ENCODE data around the gene DISP1.

Gene DISP1

GRCh38 chr1:222784916-222785315 lies 29.9 kb upstream of the DISP1 start:
- Histone ChIP-seq H3K36me3 (ENCODE audit: control insufficient read depth, insufficient read depth, low read length) (no peaks in the 10 kb centered on the region), H3K4me3 (ENCODE audit: low read depth, low read length) (no peak overlapping the region), H3K27ac (ENCODE audit: low read depth, low read length) (no peak overlapping the region), H3K9ac (ENCODE audit: low read length) (no peak overlapping the region), H3K9me3 (ENCODE audit: control insufficient read depth, insufficient read depth, low read depth, low read length) (no peaks in the 10 kb centered on the region), H3K27me3 (ENCODE audit: control insufficient read depth, insufficient read depth, low read length) (peaks cover 12% of the 10 kb centered on the region; the same call in 1 of the 2 replicates), H3K4me1 (ENCODE audit: control insufficient read depth, insufficient read depth, low read length) (no peaks in the 10 kb centered on the region)

- no peaks in the 10 kb centered on the region for H3K36me3 ChIP-seq (ENCODE audit: control insufficient read depth, insufficient read depth, low read length)
- H3K4me3 ChIP-seq (ENCODE audit: low read depth, low read length), result no peak overlapping the region
- peaks cover 12% of the 10 kb centered on the region; the same call in 1 of the 2 replicates for H3K27me3 ChIP-seq (ENCODE audit: control insufficient read depth, insufficient read depth, low read length)
- no peak overlapping the region for H3K9ac ChIP-seq (ENCODE audit: low read length)
- no peaks in the 10 kb centered on the region for H3K9me3 ChIP-seq (ENCODE audit: control insufficient read depth, insufficient read depth, low read depth, low read length)
- no peak overlapping the region for H3K27ac ChIP-seq (ENCODE audit: low read depth, low read length)
- H3K4me1 ChIP-seq (ENCODE audit: control insufficient read depth, insufficient read depth, low read length), result no peaks in the 10 kb centered on the region
Measured at GRCh38 chr1:222785529-222785928, 29.3 kb upstream of the DISP1 start.

- Histone ChIP-seq H3K36me3 (ENCODE audit: control insufficient read depth, insufficient read depth, low read length) (no peaks in the 10 kb centered on the region), H3K4me3 (ENCODE audit: low read depth, low read length) (no peak overlapping the region), H3K4me1 (ENCODE audit: control insufficient read depth, insufficient read depth, low read length) (no peaks in the 10 kb centered on the region), H3K9ac (ENCODE audit: low read length) (no peak overlapping the region), H3K27ac (ENCODE audit: low read depth, low read length) (no peak overlapping the region), H3K27me3 (ENCODE audit: control insufficient read depth, insufficient read depth, low read length) (peaks cover 12% of the 10 kb centered on the region; the same call in 1 of the 2 replicates), H3K9me3 (ENCODE audit: control insufficient read depth, insufficient read depth, low read depth, low read length) (no peaks in the 10 kb centered on the region)
Measured at GRCh38 chr1:222786121-222786520, 28.7 kb upstream of the DISP1 start.

- H3K27me3 ChIP-seq (ENCODE audit: control insufficient read depth, insufficient read depth, low read length), result peaks cover 12% of the 10 kb centered on the region; the same call in 1 of the 2 replicates
- H3K27ac ChIP-seq (ENCODE audit: low read depth, low read length), result no peak overlapping the region
- no peak overlapping the region for H3K4me3 ChIP-seq (ENCODE audit: low read depth, low read length)
- no peaks in the 10 kb centered on the region for H3K9me3 ChIP-seq (ENCODE audit: control insufficient read depth, insufficient read depth, low read depth, low read length)
- no peaks in the 10 kb centered on the region for H3K4me1 ChIP-seq (ENCODE audit: control insufficient read depth, insufficient read depth, low read length)
- H3K9ac ChIP-seq (ENCODE audit: low read length), result no peak overlapping the region
- H3K36me3 ChIP-seq (ENCODE audit: control insufficient read depth, insufficient read depth, low read length), result no peaks in the 10 kb centered on the region
Measured at GRCh38 chr1:222787729-222788128, 27.1 kb upstream of the DISP1 start.

GRCh38 chr1:222788402-222789156 lies 26.3 kb upstream of the DISP1 start:
- no peaks in the 10 kb centered on the region for H3K36me3 ChIP-seq (ENCODE audit: control insufficient read depth, insufficient read depth, low read length)
- no peaks in the 10 kb centered on the region for H3K4me1 ChIP-seq (ENCODE audit: control insufficient read depth, insufficient read depth, low read length)
- H3K27ac ChIP-seq (ENCODE audit: low read depth, low read length), result no peak overlapping the region
- H3K9ac ChIP-seq (ENCODE audit: low read length), result no peak overlapping the region
- peaks cover 11% of the 10 kb centered on the region; the same call in 1 of the 2 replicates for H3K27me3 ChIP-seq (ENCODE audit: control insufficient read depth, insufficient read depth, low read length)
- H3K9me3 ChIP-seq (ENCODE audit: control insufficient read depth, insufficient read depth, low read depth, low read length), result no peaks in the 10 kb centered on the region
- H3K4me3 ChIP-seq (ENCODE audit: low read depth, low read length), result no peak overlapping the region

- Histone ChIP-seq H3K36me3 (ENCODE audit: control insufficient read depth, insufficient read depth, low read length) (no peaks in the 10 kb centered on the region), H3K27me3 (ENCODE audit: control insufficient read depth, insufficient read depth, low read length) (peaks cover 1% of the 10 kb centered on the region; the same call in 1 of the 2 replicates), H3K4me1 (ENCODE audit: control insufficient read depth, insufficient read depth, low read length) (no peaks in the 10 kb centered on the region), H3K9ac (ENCODE audit: low read length) (no peak overlapping the region), H3K27ac (ENCODE audit: low read depth, low read length) (no peak overlapping the region), H3K4me3 (ENCODE audit: low read depth, low read length) (no peak overlapping the region), H3K9me3 (ENCODE audit: control insufficient read depth, insufficient read depth, low read depth, low read length) (peaks cover 1% of the 10 kb centered on the region; the same call in 1 of the 2 replicates)
Measured at GRCh38 chr1:222790115-222790514, 24.7 kb upstream of the DISP1 start.

GRCh38 chr1:222790520-222790919 lies 24.3 kb upstream of the DISP1 start:
- no peak overlapping the region for H3K9ac ChIP-seq (ENCODE audit: low read length)
- H3K27ac ChIP-seq (ENCODE audit: low read depth, low read length), result no peak overlapping the region
- no peaks in the 10 kb centered on the region for H3K4me1 ChIP-seq (ENCODE audit: control insufficient read depth, insufficient read depth, low read length)
- no peak overlapping the region for H3K4me3 ChIP-seq (ENCODE audit: low read depth, low read length)
- no peaks in the 10 kb centered on the region; the same call in 1 of the 2 replicates for H3K27me3 ChIP-seq (ENCODE audit: control insufficient read depth, insufficient read depth, low read length)
- peaks cover 4% of the 10 kb centered on the region; the same call in 1 of the 2 replicates for H3K9me3 ChIP-seq (ENCODE audit: control insufficient read depth, insufficient read depth, low read depth, low read length)
- H3K36me3 ChIP-seq (ENCODE audit: control insufficient read depth, insufficient read depth, low read length), result no peaks in the 10 kb centered on the region

- no peak overlapping the region for H3K9ac ChIP-seq (ENCODE audit: low read length)
- no peak overlapping the region for H3K27ac ChIP-seq (ENCODE audit: low read depth, low read length)
- no peaks in the 10 kb centered on the region for H3K36me3 ChIP-seq (ENCODE audit: control insufficient read depth, insufficient read depth, low read length)
- no peaks in the 10 kb centered on the region; the same call in 1 of the 2 replicates for H3K27me3 ChIP-seq (ENCODE audit: control insufficient read depth, insufficient read depth, low read length)
- peaks cover 4% of the 10 kb centered on the region; the same call in 1 of the 2 replicates for H3K9me3 ChIP-seq (ENCODE audit: control insufficient read depth, insufficient read depth, low read depth, low read length)
- H3K4me1 ChIP-seq (ENCODE audit: control insufficient read depth, insufficient read depth, low read length), result no peaks in the 10 kb centered on the region
- H3K4me3 ChIP-seq (ENCODE audit: low read depth, low read length), result no peak overlapping the region
Measured at GRCh38 chr1:222791006-222791710, 23.7 kb upstream of the DISP1 start.

- Histone ChIP-seq H3K9me3 (ENCODE audit: control insufficient read depth, insufficient read depth, low read depth, low read length) (peaks cover 4% of the 10 kb centered on the region; the same call in 1 of the 2 replicates), H3K4me3 (ENCODE audit: low read depth, low read length) (no peak overlapping the region), H3K9ac (ENCODE audit: low read length) (no peak overlapping the region), H3K36me3 (ENCODE audit: control insufficient read depth, insufficient read depth, low read length) (no peaks in the 10 kb centered on the region), H3K4me1 (ENCODE audit: control insufficient read depth, insufficient read depth, low read length) (no peaks in the 10 kb centered on the region), H3K27ac (ENCODE audit: low read depth, low read length) (no peak overlapping the region), H3K27me3 (ENCODE audit: control insufficient read depth, insufficient read depth, low read length) (no peaks in the 10 kb centered on the region)
Measured at GRCh38 chr1:222792744-222793143, 22.1 kb upstream of the DISP1 start.

GRCh38 chr1:222794656-222795474 lies 20.0 kb upstream of the DISP1 start:
- peaks cover 4% of the 10 kb centered on the region; the same call in 1 of the 2 replicates for H3K9me3 ChIP-seq (ENCODE audit: control insufficient read depth, insufficient read depth, low read depth, low read length)
- no peak overlapping the region for H3K4me3 ChIP-seq (ENCODE audit: low read depth, low read length)
- H3K27ac ChIP-seq (ENCODE audit: low read depth, low read length), result no peak overlapping the region
- H3K27me3 ChIP-seq (ENCODE audit: control insufficient read depth, insufficient read depth, low read length), result no peaks in the 10 kb centered on the region
- no peaks in the 10 kb centered on the region for H3K4me1 ChIP-seq (ENCODE audit: control insufficient read depth, insufficient read depth, low read length)
- H3K9ac ChIP-seq (ENCODE audit: low read length), result no peak overlapping the region
- no peaks in the 10 kb centered on the region for H3K36me3 ChIP-seq (ENCODE audit: control insufficient read depth, insufficient read depth, low read length)

Data from HUES6 (cell line).